ENCODE measurements around the gene ADAM19. TPM values are rescaled to one million over a fixed set of nuclear protein-coding genes. Genes with fewer than 3 reads are reported as not detected.

ADAM19 gene
- total and polyA plus RNA-seq, 4 donors: 3.1 to 17.6 (median 12.9) TPM

GRCh38 chr5:157599565-157599964 is 24.0 kb upstream of the ADAM19 start:
- H3K9me3 ChIP-seq (ENCODE audit: control insufficient read depth in 4 of 4, insufficient read depth in 3 of 4, low read length in 3 of 4): no peaks in the 10 kb centered on the region
- no peak overlapping the region for H3K27ac ChIP-seq (ENCODE audit: low read depth in 1 of 2, low read length in 1 of 2)
- 71 to 76% methylated on average over 3 of the region's 3 CpGs for WGBS, 2 donors
- no peaks in the 10 kb centered on the region for H3K27me3 ChIP-seq (ENCODE audit: control insufficient read depth in 3 of 3, insufficient read depth in 3 of 3, low read length in 2 of 3)
- ATAC-seq (ENCODE audit: insufficient read depth, low FRiP score) (no peak), DNase-seq (no peak)
- no peak overlapping the region for H3K9ac ChIP-seq (ENCODE audit: insufficient read depth in 1 of 2, low read length in 2 of 2)
- H3K4me1 ChIP-seq (ENCODE audit: control insufficient read depth in 5 of 5, insufficient read depth in 5 of 5, low read length in 5 of 5): peaks cover 0 to 1% (median 0%) of the 10 kb centered on the region in 5 donors
- H3K36me3 ChIP-seq (ENCODE audit: control insufficient read depth in 4 of 4, insufficient read depth in 4 of 4, low read length in 4 of 4): no peaks in the 10 kb centered on the region
- no peak for TF ChIP-seq CTCF (IDR thresholded peaks at IDR 0.05; ENCODE audit: control extremely low read depth, extremely low read depth)
- no peak overlapping the region for H3K4me3 ChIP-seq

- Histone ChIP-seq H3K4me1 (ENCODE audit: control insufficient read depth in 5 of 5, insufficient read depth in 5 of 5, low read length in 5 of 5) (peaks cover 0 to 1% (median 0%) of the 10 kb centered on the region in 5 donors), H3K9ac (ENCODE audit: insufficient read depth in 1 of 2, low read length in 2 of 2) (no peak overlapping the region), H3K36me3 (ENCODE audit: control insufficient read depth in 4 of 4, insufficient read depth in 4 of 4, low read length in 4 of 4) (no peaks in the 10 kb centered on the region), H3K4me3 (no peak overlapping the region), H3K27me3 (ENCODE audit: control insufficient read depth in 3 of 3, insufficient read depth in 3 of 3, low read length in 2 of 3) (no peaks in the 10 kb centered on the region), H3K9me3 (ENCODE audit: control insufficient read depth in 4 of 4, insufficient read depth in 3 of 4, low read length in 3 of 4) (no peaks in the 10 kb centered on the region), H3K27ac (ENCODE audit: low read depth in 1 of 2, low read length in 1 of 2) (no peak overlapping the region)
- 65 to 98% methylated on average over 2 of the region's 2 CpGs for whole genome bisulfite sequencing, 2 donors
- no peak for TF ChIP-seq CTCF (IDR thresholded peaks at IDR 0.05; ENCODE audit: control extremely low read depth, extremely low read depth)
- DNase-seq (no peak), ATAC-seq (ENCODE audit: insufficient read depth, low FRiP score) (no peak)
Observed at GRCh38 chr5:157598350-157598936, 22.9 kb upstream of the ADAM19 start.

- H3K27me3 ChIP-seq (ENCODE audit: control insufficient read depth in 3 of 3, insufficient read depth in 3 of 3, low read length in 2 of 3): peaks cover 0 to 3% (median 0%) of the 10 kb centered on the region in 3 donors
- peak in 2 of 3 donors; percentile 34 to 40 for DNase-seq
- WGBS, 2 donors: 78 to 88% methylated on average over 1 of the region's 1 CpG
- no peak for ATAC-seq (ENCODE audit: insufficient read depth, low FRiP score)
- peaks cover 0 to 3% (median 0%) of the 10 kb centered on the region in 5 donors for H3K4me1 ChIP-seq (ENCODE audit: control insufficient read depth in 5 of 5, insufficient read depth in 5 of 5, low read length in 5 of 5)
- no peaks in the 10 kb centered on the region for H3K36me3 ChIP-seq (ENCODE audit: control insufficient read depth in 4 of 4, insufficient read depth in 4 of 4, low read length in 4 of 4)
- H3K4me3 ChIP-seq: no peak overlapping the region
- no peak overlapping the region for H3K9ac ChIP-seq (ENCODE audit: insufficient read depth in 1 of 2, low read length in 2 of 2)
- no peak for TF ChIP-seq CTCF (IDR thresholded peaks at IDR 0.05; ENCODE audit: control extremely low read depth, extremely low read depth)
- no peaks in the 10 kb centered on the region for H3K9me3 ChIP-seq (ENCODE audit: control insufficient read depth in 4 of 4, insufficient read depth in 3 of 4, low read length in 3 of 4)
- H3K27ac ChIP-seq (ENCODE audit: low read depth in 1 of 2, low read length in 1 of 2): no peak overlapping the region
Observed at GRCh38 chr5:157597277-157597676, 21.7 kb upstream of the ADAM19 start.

- H3K4me1 ChIP-seq (ENCODE audit: control insufficient read depth in 5 of 5, insufficient read depth in 5 of 5, low read length in 5 of 5): peaks cover 0 to 3% (median 0%) of the 10 kb centered on the region in 5 donors
- no peaks in the 10 kb centered on the region for H3K9me3 ChIP-seq (ENCODE audit: control insufficient read depth in 4 of 4, insufficient read depth in 3 of 4, low read length in 3 of 4)
- H3K4me3 ChIP-seq: no peak overlapping the region
- H3K36me3 ChIP-seq (ENCODE audit: control insufficient read depth in 4 of 4, insufficient read depth in 4 of 4, low read length in 4 of 4): no peaks in the 10 kb centered on the region
- 59 to 71% methylated on average over 5 of the region's 5 CpGs for WGBS, 2 donors
- DNase-seq (no peak), ATAC-seq (ENCODE audit: insufficient read depth, low FRiP score) (no peak)
- peaks cover 0 to 3% (median 0%) of the 10 kb centered on the region in 3 donors for H3K27me3 ChIP-seq (ENCODE audit: control insufficient read depth in 3 of 3, insufficient read depth in 3 of 3, low read length in 2 of 3)
- H3K9ac ChIP-seq (ENCODE audit: insufficient read depth in 1 of 2, low read length in 2 of 2): no peak overlapping the region
- no peak overlapping the region for H3K27ac ChIP-seq (ENCODE audit: low read depth in 1 of 2, low read length in 1 of 2)
- no peak for TF ChIP-seq CTCF (IDR thresholded peaks at IDR 0.05; ENCODE audit: control extremely low read depth, extremely low read depth)
Observed at GRCh38 chr5:157596487-157596886, 20.9 kb upstream of the ADAM19 start.
